GM18499 (cell line): ENCODE measurements around the gene GIGYF2.
"Not testable (repeated sequence)": the region's sequence is repeated elsewhere in the genome, so short reads cannot be mapped to it uniquely, and the experiment has no call there.

Source experiments
- ATAC-seq: cut with Tn5 transposase; IDR thresholded peaks from one replicate; pipeline ENCODE4 v1.9.1; 2021; ENCODE audit warnings: moderate number of reproducible peaks; ENCODE audit not compliant: insufficient read depth, unreplicated experiment

GIGYF2 gene

DNA sequence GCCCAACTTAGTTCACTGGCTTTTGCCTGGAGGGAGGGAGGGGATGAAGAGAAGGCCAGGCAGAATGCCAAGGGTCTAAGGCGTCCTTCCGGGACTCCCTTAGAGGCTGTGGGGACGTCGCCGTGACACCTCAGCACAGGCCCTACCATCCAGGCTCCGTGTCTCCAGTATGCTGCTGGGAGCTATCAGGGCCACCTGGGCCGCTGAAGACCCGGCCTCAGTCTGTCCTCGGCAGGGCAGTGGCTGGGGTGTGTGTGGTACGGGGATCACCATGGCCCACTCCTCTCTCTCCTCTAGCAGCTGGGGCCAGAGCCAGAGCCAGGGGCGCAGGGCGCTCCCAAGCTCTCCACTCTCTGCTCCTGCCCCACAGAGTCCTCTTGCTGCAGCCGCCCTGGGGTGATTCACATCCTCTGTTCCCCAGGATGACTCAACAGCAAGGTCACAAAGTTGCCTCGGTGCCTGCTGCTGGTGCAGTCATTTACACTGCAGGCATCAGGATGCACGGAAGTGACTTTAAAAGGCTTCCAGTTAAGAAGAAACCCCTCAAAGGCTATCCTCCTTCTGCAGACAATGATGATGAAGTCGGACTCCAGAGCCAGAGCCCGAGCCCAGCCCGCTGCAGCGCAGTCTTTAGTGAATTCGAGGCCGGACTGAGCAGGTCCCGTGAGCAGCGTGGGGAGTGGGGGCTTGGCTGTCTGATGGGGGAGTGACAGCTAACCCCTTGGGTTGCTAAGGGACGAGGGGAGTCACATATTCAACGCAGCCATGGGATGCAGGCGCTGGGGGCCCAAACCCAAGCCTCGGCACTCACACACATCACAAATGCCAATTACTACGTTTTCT, 204.8 kb downstream of the GIGYF2 start:
- no peak for ATAC-seq

DNA sequence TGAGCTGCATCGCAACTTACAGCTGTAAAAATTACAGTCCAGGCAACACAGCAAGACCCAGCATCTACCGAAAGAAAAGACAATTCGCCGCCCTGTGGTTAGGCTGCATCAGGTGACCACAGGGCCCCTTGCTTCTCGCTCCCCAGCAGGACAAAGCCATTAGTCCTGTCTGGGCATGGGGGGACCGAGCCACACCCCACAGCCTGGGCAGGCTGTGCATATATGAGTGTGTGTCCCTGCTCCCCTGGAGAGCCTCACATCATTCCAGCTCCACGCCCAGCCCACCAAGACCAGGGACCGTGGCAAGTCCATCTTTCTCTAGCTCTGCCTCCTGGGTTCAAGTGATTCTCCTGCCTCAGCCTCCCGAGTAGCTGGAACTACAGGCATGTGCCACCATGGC, 206.9 kb downstream of the GIGYF2 start:
- ATAC-seq: no peak

DNA sequence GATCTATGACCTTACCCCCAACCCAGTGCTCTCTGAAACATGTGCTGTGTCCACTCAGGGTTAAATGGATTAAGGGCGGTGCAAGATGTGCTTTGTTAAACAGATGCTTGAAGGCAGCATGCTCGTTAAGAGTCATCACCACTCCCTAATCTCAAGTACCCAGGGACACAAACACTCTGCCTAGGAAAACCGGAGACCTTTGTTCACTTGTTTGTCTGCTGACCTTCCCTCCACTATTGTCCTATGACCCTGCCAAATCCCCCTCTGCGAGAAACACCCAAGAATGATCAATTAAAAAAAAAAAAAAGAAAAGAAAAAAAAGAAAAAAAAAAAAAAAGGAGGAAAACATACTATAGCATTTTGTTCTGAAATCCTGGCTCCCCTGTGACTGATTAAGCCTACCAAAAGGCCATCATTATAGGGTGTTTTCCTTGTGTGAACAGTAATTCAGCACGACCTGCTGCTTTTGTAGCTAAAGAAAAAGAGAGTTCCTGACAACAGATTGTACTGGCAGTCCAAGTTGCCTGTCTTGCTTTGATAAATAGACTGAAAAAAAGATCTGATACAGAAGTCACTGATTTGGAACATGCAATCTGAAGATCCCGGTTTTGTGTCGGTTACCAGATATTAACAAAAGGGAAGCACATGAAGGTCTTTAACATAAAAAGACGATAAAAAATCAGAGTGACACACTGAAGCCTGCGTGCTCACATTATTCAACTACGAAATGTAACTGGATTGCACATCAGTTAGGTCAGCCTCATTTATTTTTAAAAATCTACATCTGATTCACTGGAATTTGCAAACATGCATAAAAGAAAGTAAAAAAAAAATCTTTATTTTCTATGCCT, 210.0 kb downstream of the GIGYF2 start:
- ATAC-seq: not testable (repeated sequence)

DNA sequence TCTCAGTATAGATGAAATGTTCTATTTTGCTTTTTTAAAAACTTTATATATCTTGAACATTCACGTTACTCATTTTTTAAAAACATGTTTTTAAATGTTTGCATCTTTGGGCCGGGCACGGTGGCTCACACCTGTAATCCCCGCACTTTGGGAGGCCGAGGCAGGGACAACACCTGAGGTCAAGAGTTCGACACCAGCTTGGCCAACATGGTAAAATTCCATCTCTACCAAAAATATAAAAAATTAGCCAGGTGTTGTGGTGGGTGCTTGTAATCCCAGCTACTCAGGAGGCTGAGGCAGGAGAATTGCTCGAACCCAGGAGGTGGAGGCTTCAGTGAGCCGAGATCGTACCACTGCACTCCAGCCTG, 210.6 kb downstream of the GIGYF2 start:
- not testable (repeated sequence) for ATAC-seq

DNA sequence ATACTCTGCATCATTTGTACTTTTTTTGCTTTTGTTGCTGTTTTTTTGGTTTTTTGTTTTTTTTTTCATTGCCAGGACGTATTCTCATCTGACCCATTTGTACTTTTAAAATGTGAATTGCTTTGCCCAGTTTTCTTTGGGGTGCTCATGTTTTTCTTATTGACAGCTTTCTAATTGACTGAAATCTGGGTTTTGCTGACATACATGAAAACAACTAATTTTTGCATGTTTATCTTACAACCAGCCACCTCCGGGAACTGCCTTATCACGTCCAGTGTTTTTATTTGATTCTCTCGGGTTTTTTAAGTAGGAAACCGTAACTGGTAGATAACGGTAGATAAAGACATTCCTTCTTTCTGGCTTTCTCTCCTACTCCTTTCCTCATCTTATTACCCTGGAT, 211.6 kb downstream of the GIGYF2 start:
- no peak for ATAC-seq
